IPS-18c (cell line): ENCODE measurements around the gene LY6G6C.

Experiments used
- H3K4me3 ChIP-seq: 2 replicates; pipeline ENCODE4 v1.7.0; 2013; ENCODE audit warnings: low read depth, mild to moderate bottlenecking, low read length, moderate library complexity; ENCODE audit not compliant: insufficient read depth
- H3K9me3 ChIP-seq: one replicate; pipeline ENCODE4 v1.6.1; 2013; ENCODE audit warnings: mild to moderate bottlenecking, low read length, moderate library complexity; ENCODE audit not compliant: control insufficient read depth, insufficient read depth

LY6G6C gene

DNA sequence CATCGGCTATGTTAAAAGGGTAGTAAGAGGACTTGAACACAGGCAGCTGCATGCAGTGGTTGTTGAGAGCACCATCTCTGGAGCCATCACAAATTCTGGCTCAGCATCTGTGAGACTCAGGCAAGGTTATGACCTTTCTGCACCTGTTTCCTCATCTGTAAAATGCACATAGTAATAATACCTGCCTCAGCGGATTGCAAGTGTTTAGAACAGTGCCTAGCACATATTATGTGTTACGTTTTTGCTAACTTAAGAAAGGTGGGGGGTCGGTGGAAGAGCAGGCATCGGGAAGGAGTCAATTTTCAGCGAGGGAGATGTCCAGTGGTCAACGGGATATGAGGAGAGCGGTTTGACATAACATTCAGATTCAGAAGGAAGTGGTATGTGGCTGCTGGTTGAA is 43.6 kb downstream of the LY6G6C start:
- Histone ChIP-seq H3K9me3 (peaks cover 4% of the 10 kb centered on the region), H3K4me3 (no peak overlapping the region)

DNA sequence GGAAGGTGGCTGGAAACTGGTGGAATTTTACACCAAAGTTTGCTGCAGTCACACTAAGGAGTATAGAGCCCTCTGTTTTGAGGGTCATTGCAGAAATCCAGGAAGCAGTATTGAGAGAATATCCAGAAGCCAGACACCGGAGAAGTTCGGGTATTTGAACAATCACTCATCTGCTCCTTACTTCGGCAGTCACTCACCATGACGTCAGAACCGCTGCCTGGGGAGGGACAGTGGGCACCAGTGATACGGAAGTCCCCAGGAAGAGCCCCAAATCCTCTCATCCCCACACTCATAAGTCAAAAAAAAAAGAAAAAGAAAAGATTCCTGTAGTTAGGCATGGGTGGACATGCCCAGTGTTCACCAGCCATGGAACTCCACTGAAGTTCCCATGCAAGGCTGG is 44.6 kb downstream of the LY6G6C start:
- H3K4me3 ChIP-seq: no peak overlapping the region
- H3K9me3 ChIP-seq: peaks cover 4% of the 10 kb centered on the region

- no peak overlapping the region for H3K4me3 ChIP-seq
Measured at GRCh38 chr6:31676322-31676903, 45.1 kb downstream of the LY6G6C start.

GRCh38 chr6:31669676-31670075 is 51.9 kb downstream of the LY6G6C start, which contains the start of gene LY6G5B:
Gene LY6G5B, plus strand, starts transcription at chr6:31669976. Its CDS starts 975 bp downstream, at chr6:31670951.
- Histone ChIP-seq H3K4me3 (no peak within 1 kb of the TSS), H3K9me3 (peaks cover 2% of the 10 kb centered on the region)

More at GRCh38 chr6:31676322-31676903, 45.1 kb downstream of the LY6G6C start:
- H3K9me3 ChIP-seq: peaks cover 6% of the 10 kb centered on the region
